GM12878 (cell line): ENCODE results near the gene B3GALT6. TPM values are rescaled to one million over a fixed set of nuclear protein-coding genes. Genes with fewer than 3 reads are reported as not detected.

Experiments
- ATF3 ChIP-seq: IDR thresholded peaks from 2 replicates; pipeline ENCODE4 v1.6.1; 2011; ENCODE audit warnings: low read depth, mild to moderate bottlenecking, low read length, moderate library complexity, borderline replicate concordance; ENCODE audit errors: extremely low read depth
- CBX3 ChIP-seq: fragments of 200-600 bp; sonication (generic); IDR thresholded peaks from 2 replicates; pipeline ENCODE4 v1.6.1; 2016; ENCODE audit warnings: low read depth, borderline replicate concordance
- CBX5 ChIP-seq: sonication (generic); IDR thresholded peaks from 2 replicates; pipeline ENCODE4 v1.6.1; 2016; ENCODE audit warnings: low read depth, moderate library complexity, mild to moderate bottlenecking, inconsistent platforms
- CHD1 ChIP-seq: IDR thresholded peaks from 2 replicates; pipeline ENCODE4 v1.6.1; 2012; ENCODE audit warnings: low read depth, low read length, improper control_type of control experiment
- CHD2 ChIP-seq: IDR thresholded peaks from 2 replicates; pipeline ENCODE4 v1.6.1; 2011; ENCODE audit warnings: low read depth, low read length, improper control_type of control experiment, borderline replicate concordance
- CREB1 ChIP-seq: IDR thresholded peaks from 2 replicates; pipeline ENCODE4 v1.6.1; 2012; ENCODE audit warnings: low read depth, mild to moderate bottlenecking, inconsistent platforms
- IRF5 ChIP-seq: fragments of 450-650 bp; IDR thresholded peaks from 2 replicates; pipeline ENCODE4 v1.6.1; 2017; ENCODE audit warnings: borderline replicate concordance
- MEF2A ChIP-seq: IDR thresholded peaks from 2 replicates; pipeline ENCODE4 v1.6.1; 2011; ENCODE audit warnings: low read depth, mild to moderate bottlenecking, low read length, moderate library complexity; ENCODE audit not compliant: insufficient read depth
- NFXL1 ChIP-seq: fragments of 450-650 bp; IDR thresholded peaks from 2 replicates; pipeline ENCODE4 v1.6.1; 2017; ENCODE audit warnings: antibody characterized with exemption, mild to moderate bottlenecking, borderline replicate concordance
- NR2F1 ChIP-seq: fragments of 450-650 bp; conservative IDR thresholded peaks from 2 replicates; pipeline ENCODE4 v1.6.1; 2017; ENCODE audit warnings: mild to moderate bottlenecking
- PAX5 ChIP-seq: IDR thresholded peaks from 2 replicates; pipeline ENCODE4 v1.6.1; 2011; ENCODE audit warnings: low read depth, low read length, borderline replicate concordance
- RBBP5 ChIP-seq: fragments of 200-600 bp; sonication (generic); conservative IDR thresholded peaks from 2 replicates; pipeline ENCODE4 v1.6.1; 2016
- RELA ChIP-seq: fragments of 450-650 bp; IDR thresholded peaks from 2 replicates; pipeline ENCODE4 v1.8.0; 2014; ENCODE audit warnings: borderline replicate concordance; ENCODE audit not compliant: partially characterized antibody
- RFX5 ChIP-seq: IDR thresholded peaks from 2 replicates; pipeline ENCODE4 v1.6.1; 2011; ENCODE audit warnings: low read depth, low read length, improper control_type of control experiment
- SIN3A ChIP-seq: IDR thresholded peaks from 2 replicates; pipeline ENCODE4 v1.6.1; 2012; ENCODE audit warnings: low read depth, low read length, improper control_type of control experiment
- SKIL ChIP-seq: fragments of 450-650 bp; IDR thresholded peaks from 2 replicates; pipeline ENCODE4 v1.6.1; 2017; ENCODE audit warnings: mild to moderate bottlenecking, low read depth, inconsistent platforms; ENCODE audit not compliant: poor library complexity, severe bottlenecking
- SREBF2 ChIP-seq: IDR thresholded peaks from 2 replicates; pipeline ENCODE4 v1.6.1; 2012; ENCODE audit warnings: mild to moderate bottlenecking, low read length
- TBL1XR1 ChIP-seq: IDR thresholded peaks from 2 replicates; pipeline ENCODE4 v1.6.1; 2012; ENCODE audit warnings: low read depth, low read length, improper control_type of control experiment
- WRNIP1 ChIP-seq: IDR thresholded peaks from 2 replicates; pipeline ENCODE4 v1.6.1; 2011; ENCODE audit warnings: low read depth, low read length, improper control_type of control experiment, borderline replicate concordance
- ZBED1 ChIP-seq: IDR thresholded peaks from 2 replicates; pipeline ENCODE4 v1.6.1; 2016; ENCODE audit warnings: borderline replicate concordance
- ZNF384 ChIP-seq: IDR thresholded peaks from 2 replicates; pipeline ENCODE4 v1.6.1; 2012; ENCODE audit warnings: low read depth, mild to moderate bottlenecking, low read length, improper control_type of control experiment, borderline replicate concordance
- ZNF687 ChIP-seq: fragments of 450-650 bp; IDR thresholded peaks from 2 replicates; pipeline ENCODE4 v1.6.1; 2017; ENCODE audit warnings: mild to moderate bottlenecking, moderate library complexity
- polyA plus RNA-seq, 11 experiments: library from polyadenylated mRNA; depleted of rRNA in 4 of 11; unstranded in 6 of 11; stranded (reverse) in 5 of 11; fragments of >200 nt; fragmentation: Nextera tagmentation in 4 of 11; fragmentation: Illumina TruSeq in 1 of 11; extraction: Ambion mirVana in 4 of 11; extraction: Trizol in 1 of 11; gene quantifications; 1 replicate in 1 of 11; 2 replicates in 10 of 11; pipeline versions ENCODE4 v1.2.1 to v1.2.3, GENCODE V29; 2011 to 2016; ENCODE audit warnings: inconsistent platforms in 2 of 11, missing spikeins in 2 of 11, low read depth in 1 of 11
- total RNA-seq, 4 experiments: library from RNA; depleted of rRNA in 3 of 4; stranded (reverse); fragments of >200 nt in 3 of 4; fragmentation: Illumina TruSeq in 1 of 4; extraction: Trizol in 1 of 4; gene quantifications; 2 replicates each; pipeline versions ENCODE4 v1.2.1 to v1.2.3, GENCODE V29; 2013 to 2021

Gene B3GALT6
- total and polyA plus RNA-seq, 10 of the 15 experiments (the other 5 are each of a cell fraction or from before 2014, with no cell fraction given), result 0.53 to 20.8 (median 4.5) TPM

- no peak for TF ChIP-seq TBL1XR1
- no peak for TF ChIP-seq NFXL1
- no peak for TF ChIP-seq ZBED1
- TF ChIP-seq CBX3, result no peak
- no peak for TF ChIP-seq CHD1
- 0 out of 2 replicates have a peak, but pooled peaks have one; percentile 9 for TF ChIP-seq PAX5
- TF ChIP-seq RELA, result peak; percentile 83
- peak; percentile 71 for TF ChIP-seq NR2F1
- peak; percentile 78; the same call in 1 of the 2 replicates for TF ChIP-seq CREB1
- no peak for TF ChIP-seq ZNF384
- TF ChIP-seq SKIL, result no peak
- TF ChIP-seq MEF2A, result no peak
- TF ChIP-seq IRF5, result no peak
- TF ChIP-seq ZNF687, result peak; percentile 68
- TF ChIP-seq SREBF2, result no peak
- TF ChIP-seq RBBP5, result no peak
- no peak for TF ChIP-seq RFX5
- peak; percentile 92; the same call in 1 of the 2 replicates for TF ChIP-seq ATF3
- TF ChIP-seq CHD2, result peak; percentile 81; the same call in 1 of the 2 replicates
- TF ChIP-seq CBX5, result no peak
- TF ChIP-seq WRNIP1, result no peak
- no peak; the same call in 1 of the 2 replicates for TF ChIP-seq SIN3A
Observed at GRCh38 chr1:1231400-1232207, 433 bp upstream of the B3GALT6 start, which contains the start of gene SDF4 (continued).
